ENCODE results near the gene FAM83C.
A peak's percentile ranks its signal among the peaks of the same experiment; 100 is the strongest.
"Not testable (repeated sequence)": the region's sequence is repeated elsewhere in the genome, so short reads cannot be mapped to it uniquely, and the experiment has no call there.

FAM83C gene

GRCh38 chr20:35254448-35254999, 37.7 kb downstream of the FAM83C start:
- ATAC-seq (replicated peaks; ENCODE audit: extremely low read depth, poor library complexity, severe bottlenecking) (no peak), DNase-seq (ENCODE audit: low spot score in 2 of 2) (no peak)
- H3K4me1 Mint-ChIP-seq = peaks cover 26% of the 10 kb centered on the region
- H3K36me3 Mint-ChIP-seq (ENCODE audit: insufficient read depth) = peaks cover 12% of the 10 kb centered on the region
- H3K4me3 Mint-ChIP-seq = no peak overlapping the region
- H3K9me3 Mint-ChIP-seq = no peaks in the 10 kb centered on the region
- H3K27me3 Mint-ChIP-seq = no peaks in the 10 kb centered on the region
- H3K27ac Mint-ChIP-seq (ENCODE audit: low read depth) = peak overlapping the region; percentile 73

- DNase-seq (ENCODE audit: low spot score in 2 of 2) = no peak
- H3K4me1 Mint-ChIP-seq = peaks cover 26% of the 10 kb centered on the region
- no peaks in the 10 kb centered on the region for H3K9me3 Mint-ChIP-seq
- H3K4me3 Mint-ChIP-seq = no peak overlapping the region
- no peak for ATAC-seq (replicated peaks; ENCODE audit: extremely low read depth, poor library complexity, severe bottlenecking)
- H3K36me3 Mint-ChIP-seq (ENCODE audit: insufficient read depth) = peaks cover 8% of the 10 kb centered on the region
- no peaks in the 10 kb centered on the region for H3K27me3 Mint-ChIP-seq
- peak overlapping the region; percentile 99 for H3K27ac Mint-ChIP-seq (ENCODE audit: low read depth)
Measured at GRCh38 chr20:35253010-35253409, 39.2 kb downstream of the FAM83C start.

GRCh38 chr20:35252598-35252997, 39.6 kb downstream of the FAM83C start:
- Mint-ChIP-seq H3K27ac (ENCODE audit: low read depth) (peak overlapping the region; percentile 99), H3K4me3 (peak overlapping the region; percentile 75), H3K4me1 (peaks cover 26% of the 10 kb centered on the region)
- peak; percentile 5 for ATAC-seq (replicated peaks; ENCODE audit: extremely low read depth, poor library complexity, severe bottlenecking)
- H3K27me3 Mint-ChIP-seq; H3K36me3 Mint-ChIP-seq (ENCODE audit: insufficient read depth); H3K9me3 Mint-ChIP-seq; DNase-seq (ENCODE audit: low spot score in 2 of 2): not testable (repeated sequence)

- Mint-ChIP-seq H3K4me1 (peaks cover 26% of the 10 kb centered on the region), H3K9me3 (no peaks in the 10 kb centered on the region), H3K4me3 (peak overlapping the region; percentile 75), H3K27me3 (no peaks in the 10 kb centered on the region), H3K27ac (ENCODE audit: low read depth) (peak overlapping the region; percentile 99), H3K36me3 (ENCODE audit: insufficient read depth) (peaks cover 5% of the 10 kb centered on the region)
- peak; percentile 97 for ATAC-seq (replicated peaks; ENCODE audit: extremely low read depth, poor library complexity, severe bottlenecking)
- peak; percentile 31 to 60 for DNase-seq (ENCODE audit: low spot score in 2 of 2)
Measured at GRCh38 chr20:35252037-35252461, 40.2 kb downstream of the FAM83C start.

GRCh38 chr20:35251613-35251940, 40.6 kb downstream of the FAM83C start:
- Mint-ChIP-seq H3K36me3 (ENCODE audit: insufficient read depth) (peaks cover 5% of the 10 kb centered on the region), H3K9me3 (no peaks in the 10 kb centered on the region), H3K4me1 (peaks cover 26% of the 10 kb centered on the region), H3K4me3 (peak overlapping the region; percentile 75), H3K27ac (ENCODE audit: low read depth) (peak overlapping the region; percentile 99), H3K27me3 (no peaks in the 10 kb centered on the region)
- no peak for ATAC-seq (replicated peaks; ENCODE audit: extremely low read depth, poor library complexity, severe bottlenecking)
- DNase-seq (ENCODE audit: low spot score in 2 of 2) = no peak

- no peaks in the 10 kb centered on the region for H3K9me3 Mint-ChIP-seq
- DNase-seq (ENCODE audit: low spot score in 2 of 2) = no peak
- peaks cover 5% of the 10 kb centered on the region for H3K36me3 Mint-ChIP-seq (ENCODE audit: insufficient read depth)
- H3K27me3 Mint-ChIP-seq = no peaks in the 10 kb centered on the region
- H3K4me3 Mint-ChIP-seq = no peak overlapping the region
- no peak for ATAC-seq (replicated peaks; ENCODE audit: extremely low read depth, poor library complexity, severe bottlenecking)
- H3K4me1 Mint-ChIP-seq = peaks cover 26% of the 10 kb centered on the region
- H3K27ac Mint-ChIP-seq (ENCODE audit: low read depth) = no peak overlapping the region
Measured at GRCh38 chr20:35248641-35249475, 43.4 kb downstream of the FAM83C start.

- no peaks in the 10 kb centered on the region for H3K9me3 Mint-ChIP-seq
- DNase-seq (ENCODE audit: low spot score in 2 of 2) (no peak), ATAC-seq (replicated peaks; ENCODE audit: extremely low read depth, poor library complexity, severe bottlenecking) (no peak)
- H3K4me3 Mint-ChIP-seq = no peak overlapping the region
- H3K4me1 Mint-ChIP-seq = peaks cover 15% of the 10 kb centered on the region
- H3K36me3 Mint-ChIP-seq (ENCODE audit: insufficient read depth) = no peaks in the 10 kb centered on the region
- H3K27ac Mint-ChIP-seq (ENCODE audit: low read depth) = no peak overlapping the region
- H3K27me3 Mint-ChIP-seq = no peaks in the 10 kb centered on the region
Measured at GRCh38 chr20:35246723-35247122, 45.5 kb downstream of the FAM83C start.

GRCh38 chr20:35243986-35244385, 48.2 kb downstream of the FAM83C start:
- H3K4me3 Mint-ChIP-seq = no peak overlapping the region
- no peaks in the 10 kb centered on the region for H3K36me3 Mint-ChIP-seq (ENCODE audit: insufficient read depth)
- no peak overlapping the region for H3K27ac Mint-ChIP-seq (ENCODE audit: low read depth)
- no peaks in the 10 kb centered on the region for H3K27me3 Mint-ChIP-seq
- peaks cover 5% of the 10 kb centered on the region for H3K4me1 Mint-ChIP-seq
- DNase-seq (ENCODE audit: low spot score in 2 of 2) (no peak), ATAC-seq (replicated peaks; ENCODE audit: extremely low read depth, poor library complexity, severe bottlenecking) (no peak)
- no peaks in the 10 kb centered on the region for H3K9me3 Mint-ChIP-seq

GRCh38 chr20:35243317-35243716, 48.9 kb downstream of the FAM83C start:
- H3K27ac Mint-ChIP-seq (ENCODE audit: low read depth) = no peak overlapping the region
- no peaks in the 10 kb centered on the region for H3K9me3 Mint-ChIP-seq
- H3K27me3 Mint-ChIP-seq = no peaks in the 10 kb centered on the region
- H3K4me1 Mint-ChIP-seq = peaks cover 5% of the 10 kb centered on the region
- DNase-seq (ENCODE audit: low spot score in 2 of 2) (no peak), ATAC-seq (replicated peaks; ENCODE audit: extremely low read depth, poor library complexity, severe bottlenecking) (no peak)
- H3K36me3 Mint-ChIP-seq (ENCODE audit: insufficient read depth) = no peaks in the 10 kb centered on the region
- no peak overlapping the region for H3K4me3 Mint-ChIP-seq

- no peak for ATAC-seq (replicated peaks; ENCODE audit: extremely low read depth, poor library complexity, severe bottlenecking)
- H3K27ac Mint-ChIP-seq (ENCODE audit: low read depth) = no peak overlapping the region
Measured at GRCh38 chr20:35240811-35241293, 51.4 kb downstream of the FAM83C start.

GRCh38 chr20:35240083-35240810, 52.0 kb downstream of the FAM83C start:
- H3K4me3 Mint-ChIP-seq = no peak overlapping the region
- H3K4me1 Mint-ChIP-seq = peaks cover 5% of the 10 kb centered on the region
- H3K27ac Mint-ChIP-seq (ENCODE audit: low read depth) = peak overlapping the region; percentile 5
- no peak for DNase-seq (ENCODE audit: low spot score in 2 of 2)
- H3K9me3 Mint-ChIP-seq = no peaks in the 10 kb centered on the region
- no peaks in the 10 kb centered on the region for H3K27me3 Mint-ChIP-seq
- no peak for ATAC-seq (replicated peaks; ENCODE audit: extremely low read depth, poor library complexity, severe bottlenecking)
- H3K36me3 Mint-ChIP-seq (ENCODE audit: insufficient read depth) = no peaks in the 10 kb centered on the region

More at GRCh38 chr20:35240811-35241293, 51.4 kb downstream of the FAM83C start:
- DNase-seq (ENCODE audit: low spot score in 2 of 2) = no peak
- Mint-ChIP-seq H3K27me3 (no peaks in the 10 kb centered on the region), H3K4me1 (peaks cover 5% of the 10 kb centered on the region), H3K36me3 (ENCODE audit: insufficient read depth) (no peaks in the 10 kb centered on the region), H3K4me3 (no peak overlapping the region), H3K9me3 (no peaks in the 10 kb centered on the region)

- Mint-ChIP-seq H3K27me3 (no peaks in the 10 kb centered on the region), H3K4me1 (peaks cover 5% of the 10 kb centered on the region), H3K36me3 (ENCODE audit: insufficient read depth) (peaks cover 6% of the 10 kb centered on the region), H3K4me3 (no peak overlapping the region), H3K27ac (ENCODE audit: low read depth) (no peak overlapping the region), H3K9me3 (no peaks in the 10 kb centered on the region)
- ATAC-seq (replicated peaks; ENCODE audit: extremely low read depth, poor library complexity, severe bottlenecking) = no peak
- no peak for DNase-seq (ENCODE audit: low spot score in 2 of 2)
Measured at GRCh38 chr20:35238735-35239134, 53.5 kb downstream of the FAM83C start.

Measured in central memory CD8-positive, alpha-beta T cell (primary cell).